Measurements from ENCODE around the gene IL12RB2.
A peak's percentile ranks its signal among the peaks of the same experiment; 100 is the strongest.

IL12RB2 gene

DNA sequence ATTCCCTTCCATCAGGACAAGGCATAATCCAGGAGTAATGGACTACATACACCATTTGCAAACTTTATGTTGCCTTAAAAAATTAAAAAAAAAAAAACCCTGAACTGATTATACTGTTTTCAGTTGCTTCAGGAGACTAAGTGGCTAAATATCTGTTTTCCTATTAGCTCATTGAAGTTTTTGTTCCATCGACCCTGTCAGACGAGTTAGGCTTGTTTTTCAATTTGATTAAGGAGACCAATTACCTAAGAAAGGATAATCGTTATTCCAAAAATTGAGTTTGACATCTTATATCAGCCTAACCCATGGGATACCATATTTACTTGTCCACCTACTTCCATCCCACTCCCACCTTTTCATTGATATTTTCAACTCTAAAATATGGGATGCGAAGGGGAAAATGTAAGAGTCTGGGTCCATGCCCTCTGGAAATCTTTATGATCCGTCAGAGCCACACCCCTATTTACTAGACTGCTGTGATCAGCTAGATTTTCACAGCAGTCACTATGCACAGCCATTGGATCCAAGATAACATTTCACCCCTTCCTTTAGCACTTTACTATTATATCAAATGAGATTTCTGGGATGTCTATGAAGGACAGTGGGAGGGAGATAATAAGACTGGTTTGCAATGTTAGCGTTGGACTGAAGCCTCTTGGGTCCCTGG is 41.0 kb downstream of the IL12RB2 start:
- no peak for TF ChIP-seq CTCF (IDR thresholded peaks at IDR 0.05)

DNA sequence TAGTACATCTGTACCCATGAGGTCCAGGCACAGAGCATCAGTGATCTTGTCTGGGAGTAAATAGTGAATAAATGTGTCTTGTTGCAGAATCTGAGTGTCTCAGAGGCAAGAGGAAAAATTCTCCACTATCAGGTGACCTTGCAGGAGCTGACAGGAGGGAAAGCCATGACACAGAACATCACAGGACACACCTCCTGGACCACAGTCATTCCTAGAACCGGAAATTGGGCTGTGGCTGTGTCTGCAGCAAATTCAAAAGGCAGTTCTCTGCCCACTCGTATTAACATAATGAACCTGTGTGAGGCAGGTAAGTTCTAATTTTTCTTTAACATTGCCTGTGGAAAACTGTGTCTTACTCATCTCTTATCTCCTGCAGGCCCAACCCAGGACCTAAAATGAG is 43.1 kb downstream of the IL12RB2 start:
- no peak overlapping the region for H3K9ac ChIP-seq
- no peaks in the 10 kb centered on the region for H3K36me3 ChIP-seq (ENCODE audit: control insufficient read depth, insufficient read depth, low read length)
- H3K9me3 ChIP-seq (ENCODE audit: control insufficient read depth, low read length), result no peaks in the 10 kb centered on the region
- H3K27me3 ChIP-seq (ENCODE audit: control insufficient read depth, insufficient read depth, low read length), result no peaks in the 10 kb centered on the region
- H3K4me1 ChIP-seq, result peaks cover 9% of the 10 kb centered on the region
- no peak overlapping the region for H3K4me3 ChIP-seq (ENCODE audit: low read depth, low read length)
- H3K79me2 ChIP-seq, result no peaks in the 10 kb centered on the region
- no peak for TF ChIP-seq CTCF (IDR thresholded peaks at IDR 0.05)
- H2AFZ ChIP-seq, result peak overlapping the region; percentile 60
- peak overlapping the region; percentile 66 for H3K27ac ChIP-seq
- peak overlapping the region; percentile 10 for H3K4me2 ChIP-seq (ENCODE audit: low read length)

More for the DNA sequence above, 41.0 kb downstream of the IL12RB2 start:
- no peaks in the 10 kb centered on the region for H3K36me3 ChIP-seq (ENCODE audit: control insufficient read depth, insufficient read depth, low read length)
- H3K4me3 ChIP-seq (ENCODE audit: low read depth, low read length), result no peak overlapping the region
- peak overlapping the region; percentile 18 for H3K4me2 ChIP-seq (ENCODE audit: low read length)
- peaks cover 9% of the 10 kb centered on the region for H3K4me1 ChIP-seq
- no peaks in the 10 kb centered on the region for H3K79me2 ChIP-seq
- H3K9ac ChIP-seq, result no peak overlapping the region
- H3K27ac ChIP-seq, result peak overlapping the region; percentile 58
- H3K9me3 ChIP-seq (ENCODE audit: control insufficient read depth, low read length), result no peaks in the 10 kb centered on the region
- no peaks in the 10 kb centered on the region for H3K27me3 ChIP-seq (ENCODE audit: control insufficient read depth, insufficient read depth, low read length)
- peak overlapping the region; percentile 15 for H2AFZ ChIP-seq

- no peak overlapping the region for H3K27ac ChIP-seq
- H3K36me3 ChIP-seq (ENCODE audit: control insufficient read depth, insufficient read depth, low read length), result no peaks in the 10 kb centered on the region
- H2AFZ ChIP-seq, result no peak overlapping the region
- TF ChIP-seq CTCF (IDR thresholded peaks at IDR 0.05), result no peak
- no peaks in the 10 kb centered on the region for H3K9me3 ChIP-seq (ENCODE audit: control insufficient read depth, low read length)
- H3K79me2 ChIP-seq, result no peaks in the 10 kb centered on the region
- H3K27me3 ChIP-seq (ENCODE audit: control insufficient read depth, insufficient read depth, low read length), result no peaks in the 10 kb centered on the region
- peaks cover 12% of the 10 kb centered on the region for H3K4me1 ChIP-seq
- no peak overlapping the region for H3K4me3 ChIP-seq (ENCODE audit: low read depth, low read length)
- no peak overlapping the region for H3K4me2 ChIP-seq (ENCODE audit: low read length)
- H3K9ac ChIP-seq, result no peak overlapping the region
These were observed 44.5 kb downstream of the IL12RB2 start for GRCh38 chr1:67352211-67352610.

GRCh38 chr1:67355745-67356424 is 48.2 kb downstream of the IL12RB2 start:
- Histone ChIP-seq H3K27me3 (ENCODE audit: control insufficient read depth, insufficient read depth, low read length) (no peaks in the 10 kb centered on the region), H3K36me3 (ENCODE audit: control insufficient read depth, insufficient read depth, low read length) (no peaks in the 10 kb centered on the region), H3K4me1 (peaks cover 6% of the 10 kb centered on the region), H3K4me2 (ENCODE audit: low read length) (no peak overlapping the region), H3K9ac (no peak overlapping the region), H2AFZ (no peak overlapping the region), H3K4me3 (ENCODE audit: low read depth, low read length) (no peak overlapping the region), H3K79me2 (no peaks in the 10 kb centered on the region), H3K9me3 (ENCODE audit: control insufficient read depth, low read length) (no peaks in the 10 kb centered on the region), H3K27ac (no peak overlapping the region)
- TF ChIP-seq CTCF (IDR thresholded peaks at IDR 0.05), result no peak

Measured in parathyroid adenoma (tissue), 2 donors.